ENCODE results near the gene ADK. TPM values are rescaled to one million over a fixed set of nuclear protein-coding genes. Genes with fewer than 3 reads are reported as not detected.
"Not testable (repeated sequence)": the region's sequence is repeated elsewhere in the genome, so short reads cannot be mapped to it uniquely, and the experiment has no call there.

Gene ADK
- total RNA-seq, 3 donors from 2014 or later (not counting 1 experiment from before 2014, with no cell fraction given), result 13.4 to 16.1 (median 14.1) TPM

- ATAC-seq, result no peak
- H3K36me3 ChIP-seq (ENCODE audit: control insufficient read depth, insufficient read depth, low read length), result no peaks in the 10 kb centered on the region
- H3K27ac ChIP-seq (ENCODE audit: low read length), result no peak overlapping the region
- intact Hi-C loops (cut with micrococcal nuclease), result no loop called here
- DNase-seq, result no peak
- over 99% methylated on average over 6 of the region's 6 CpGs for WGBS (ENCODE audit: insufficient coverage)
- no peak overlapping the region for H3K4me3 ChIP-seq (ENCODE audit: low read length)
- Mint-ChIP-seq H3K4me1 (no peaks in the 10 kb centered on the region), H3K27me3 (ENCODE audit: low read depth in 2 of 2) (no peaks in the 10 kb centered on the region), H3K27ac (no peak overlapping the region), H3K4me3 (no peak overlapping the region), H3K9me3 (peaks cover 2 to 3% of the 10 kb centered on the region in 2 donors), H3K36me3 (peaks cover 23% of the 10 kb centered on the region)
- H3K9me3 ChIP-seq (ENCODE audit: control insufficient read depth, insufficient read depth, low read length), result peaks cover 12% of the 10 kb centered on the region
- no peaks in the 10 kb centered on the region for H3K27me3 ChIP-seq (ENCODE audit: control insufficient read depth, insufficient read depth, low read length)
- no peaks in the 10 kb centered on the region for H3K4me1 ChIP-seq (ENCODE audit: control insufficient read depth, insufficient read depth, low read length)
- TF ChIP-seq CTCF (IDR thresholded peaks at IDR 0.05), result no peak
These were observed 196.5 kb downstream of the ADK start for GRCh38 chr10:74347522-74347921.

GRCh38 chr10:74353021-74353420, 202.0 kb downstream of the ADK start:
- H3K4me3 ChIP-seq (ENCODE audit: low read length); H3K9me3 ChIP-seq (ENCODE audit: control insufficient read depth, insufficient read depth, low read length); H3K27me3 Mint-ChIP-seq (ENCODE audit: low read depth in 2 of 2); ATAC-seq; DNase-seq; H3K4me1 Mint-ChIP-seq; H3K4me3 Mint-ChIP-seq; H3K27ac ChIP-seq (ENCODE audit: low read length); H3K27me3 ChIP-seq (ENCODE audit: control insufficient read depth, insufficient read depth, low read length); H3K4me1 ChIP-seq (ENCODE audit: control insufficient read depth, insufficient read depth, low read length); H3K9me3 Mint-ChIP-seq; intact Hi-C loops (cut with micrococcal nuclease); H3K27ac Mint-ChIP-seq; H3K36me3 ChIP-seq (ENCODE audit: control insufficient read depth, insufficient read depth, low read length): not testable (repeated sequence)
- H3K36me3 Mint-ChIP-seq, result peaks cover 11% of the 10 kb centered on the region
- WGBS (ENCODE audit: insufficient coverage), result 100% methylated on average over 3 of the region's 3 CpGs

- ATAC-seq (no peak), DNase-seq (no peak)
- peaks cover 6% of the 10 kb centered on the region for H3K9me3 ChIP-seq (ENCODE audit: control insufficient read depth, insufficient read depth, low read length)
- intact Hi-C loops (cut with micrococcal nuclease), result no loop called here
- Mint-ChIP-seq H3K27ac (no peak overlapping the region), H3K4me1 (no peaks in the 10 kb centered on the region), H3K9me3 (peaks cover 10 to 15% of the 10 kb centered on the region in 2 donors), H3K4me3 (no peak overlapping the region), H3K27me3 (ENCODE audit: low read depth in 2 of 2) (no peaks in the 10 kb centered on the region), H3K36me3 (peaks cover 27% of the 10 kb centered on the region)
- H3K4me3 ChIP-seq (ENCODE audit: low read length), result no peak overlapping the region
- H3K36me3 ChIP-seq (ENCODE audit: control insufficient read depth, insufficient read depth, low read length), result peaks cover 10% of the 10 kb centered on the region
- H3K4me1 ChIP-seq (ENCODE audit: control insufficient read depth, insufficient read depth, low read length), result no peaks in the 10 kb centered on the region
- H3K27ac ChIP-seq (ENCODE audit: low read length), result no peak overlapping the region
- TF ChIP-seq CTCF (IDR thresholded peaks at IDR 0.05), result no peak
- H3K27me3 ChIP-seq (ENCODE audit: control insufficient read depth, insufficient read depth, low read length), result no peaks in the 10 kb centered on the region
These were observed 210.7 kb downstream of the ADK start for GRCh38 chr10:74361678-74362077.

GRCh38 chr10:74363727-74364126, 212.7 kb downstream of the ADK start:
- DNase-seq (no peak), ATAC-seq (no peak)
- no peak overlapping the region for H3K4me3 Mint-ChIP-seq
- 93% methylated on average over 2 of the region's 2 CpGs for WGBS (ENCODE audit: insufficient coverage)
- H3K27ac Mint-ChIP-seq, result no peak overlapping the region
- H3K27me3 Mint-ChIP-seq (ENCODE audit: low read depth in 2 of 2), result no peaks in the 10 kb centered on the region
- peaks cover 27% of the 10 kb centered on the region for H3K36me3 Mint-ChIP-seq
- intact Hi-C loops (cut with micrococcal nuclease), result no loop called here
- Histone ChIP-seq H3K27me3 (ENCODE audit: control insufficient read depth, insufficient read depth, low read length) (no peaks in the 10 kb centered on the region), H3K9me3 (ENCODE audit: control insufficient read depth, insufficient read depth, low read length) (peaks cover 6% of the 10 kb centered on the region), H3K27ac (ENCODE audit: low read length) (no peak overlapping the region), H3K4me1 (ENCODE audit: control insufficient read depth, insufficient read depth, low read length) (no peaks in the 10 kb centered on the region), H3K36me3 (ENCODE audit: control insufficient read depth, insufficient read depth, low read length) (peaks cover 10% of the 10 kb centered on the region), H3K4me3 (ENCODE audit: low read length) (no peak overlapping the region)
- H3K4me1 Mint-ChIP-seq, result no peaks in the 10 kb centered on the region
- peaks cover 10 to 15% of the 10 kb centered on the region in 2 donors for H3K9me3 Mint-ChIP-seq
- TF ChIP-seq CTCF (IDR thresholded peaks at IDR 0.05), result no peak
